Uterus (tissue), 4 donors: Measurements from ENCODE around the gene TERT. TPM values are rescaled to one million over a fixed set of nuclear protein-coding genes. Genes with fewer than 3 reads are reported as not detected.
A peak's percentile ranks its signal among the peaks of the same experiment; 100 is the strongest.

Experiments used
- DNase-seq, 2 donors: peaks; one replicate each; pipeline ENCODE4 v3.0.0-alpha.2; 2019 to 2020
- H3K27ac ChIP-seq, 2 donors: fragments of 200-600 bp; sonication (generic); 1 replicate in 1 of 2; 2 replicates in 1 of 2; pipeline ENCODE4 v1.5.1; 2016 to 2018
- H3K27me3 ChIP-seq, 2 donors: fragments of 200-600 bp; sonication (generic); one replicate each; pipeline ENCODE4 v1.5.1; 2018 to 2019; ENCODE audit warnings: control low read depth in 1 of 2
- H3K36me3 ChIP-seq, 2 donors: fragments of 200-600 bp; sonication (generic); one replicate each; pipeline ENCODE4 v1.5.1; 2019; ENCODE audit warnings: control low read depth in 1 of 2
- H3K4me1 ChIP-seq, 2 donors: fragments of 200-600 bp; sonication (generic); one replicate each; pipeline ENCODE4 v1.5.1; 2018 to 2019; ENCODE audit warnings: control low read depth in 1 of 2
- H3K4me3 ChIP-seq, 2 donors: fragments of 200-600 bp; sonication (generic); 1 replicate in 1 of 2; 2 replicates in 1 of 2; pipeline ENCODE4 v1.5.1; 2018 to 2019; ENCODE audit warnings: mild to moderate bottlenecking in 1 of 2
- H3K9me3 ChIP-seq, 2 donors: fragments of 200-600 bp; sonication (generic); one replicate each; pipeline ENCODE4 v1.5.1; 2019; ENCODE audit warnings: control low read depth in 1 of 2
- POLR2A ChIP-seq, 2 donors: fragments of 450-650 bp; IDR thresholded peaks; one replicate each; pipeline ENCODE4 v1.6.1; 2016; ENCODE audit warnings: antibody characterized with exemption in 2 of 2, mild to moderate bottlenecking in 1 of 2, moderate library complexity in 1 of 2
- intact Hi-C: fragments of 100-400 bp; cut with DNase I; formaldehyde crosslinking; loops from one replicate; pipeline ENCODE4 v1.15.1; 2023; ENCODE audit warnings: low total_unique reads
- total RNA-seq, 4 donors: library from RNA; depleted of rRNA in 3 of 4; stranded (reverse); fragments of >200 nt in 3 of 4; gene quantifications; one replicate each; pipeline versions ENCODE4 v1.1.0 to v1.2.4, GENCODE V29; 2014 to 2023
- TF ChIP-seq, protein P1 (sequence below), 4 experiments: fragments of 200-600 bp in 2 of 4; fragments of 450-650 bp in 2 of 4; sonication (generic) in 2 of 4; IDR thresholded peaks; one replicate each; pipeline ENCODE4 v1.5.1; 2016 to 2019; ENCODE audit warnings: antibody characterized with exemption in 4 of 4, mild to moderate bottlenecking in 2 of 4, moderate library complexity in 1 of 4
- donor health status: DM: yes; HTN: yes; CAD: no.

The TERT gene
- total RNA-seq, 4 donors from 2014 or later = 0.26 TPM; not detected in 3

GRCh38 chr5:1324719-1325190 is 29.9 kb upstream of the TERT start:
- intact Hi-C loops = no loop called here
- no peak for DNase-seq

GRCh38 chr5:1324301-1324700 is 29.4 kb upstream of the TERT start:
- intact Hi-C loops = no loop called here
- H3K36me3 ChIP-seq = no peaks in the 10 kb centered on the region
- DNase-seq = peak in 1 of 2 donors; percentile 4

More at GRCh38 chr5:1324719-1325190, 29.9 kb upstream of the TERT start:
- no peaks in the 10 kb centered on the region for H3K4me1 ChIP-seq
- H3K27me3 ChIP-seq = no peaks in the 10 kb centered on the region
- no peaks in the 10 kb centered on the region for H3K9me3 ChIP-seq
- H3K4me3 ChIP-seq = no peak overlapping the region
- H3K27ac ChIP-seq = no peak overlapping the region
- H3K36me3 ChIP-seq = no peaks in the 10 kb centered on the region
- no peak for TF ChIP-seq POLR2A (IDR thresholded peaks at IDR 0.05)

GRCh38 chr5:1323803-1324173 is 28.9 kb upstream of the TERT start:
- Histone ChIP-seq H3K4me3 (no peak overlapping the region), H3K4me1 (no peaks in the 10 kb centered on the region), H3K27me3 (no peaks in the 10 kb centered on the region), H3K9me3 (no peaks in the 10 kb centered on the region), H3K36me3 (no peaks in the 10 kb centered on the region), H3K27ac (no peak overlapping the region)
- no peak for TF ChIP-seq POLR2A (IDR thresholded peaks at IDR 0.05)
- TF ChIP-seq, protein P1, sequence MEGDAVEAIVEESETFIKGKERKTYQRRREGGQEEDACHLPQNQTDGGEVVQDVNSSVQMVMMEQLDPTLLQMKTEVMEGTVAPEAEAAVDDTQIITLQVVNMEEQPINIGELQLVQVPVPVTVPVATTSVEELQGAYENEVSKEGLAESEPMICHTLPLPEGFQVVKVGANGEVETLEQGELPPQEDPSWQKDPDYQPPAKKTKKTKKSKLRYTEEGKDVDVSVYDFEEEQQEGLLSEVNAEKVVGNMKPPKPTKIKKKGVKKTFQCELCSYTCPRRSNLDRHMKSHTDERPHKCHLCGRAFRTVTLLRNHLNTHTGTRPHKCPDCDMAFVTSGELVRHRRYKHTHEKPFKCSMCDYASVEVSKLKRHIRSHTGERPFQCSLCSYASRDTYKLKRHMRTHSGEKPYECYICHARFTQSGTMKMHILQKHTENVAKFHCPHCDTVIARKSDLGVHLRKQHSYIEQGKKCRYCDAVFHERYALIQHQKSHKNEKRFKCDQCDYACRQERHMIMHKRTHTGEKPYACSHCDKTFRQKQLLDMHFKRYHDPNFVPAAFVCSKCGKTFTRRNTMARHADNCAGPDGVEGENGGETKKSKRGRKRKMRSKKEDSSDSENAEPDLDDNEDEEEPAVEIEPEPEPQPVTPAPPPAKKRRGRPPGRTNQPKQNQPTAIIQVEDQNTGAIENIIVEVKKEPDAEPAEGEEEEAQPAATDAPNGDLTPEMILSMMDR (IDR thresholded peaks at IDR 0.05) = no peak
- DNase-seq = peak in 1 of 2 donors; percentile 8
- intact Hi-C loops = no loop called here

More at GRCh38 chr5:1324301-1324700, 29.4 kb upstream of the TERT start:
- no peak for TF ChIP-seq POLR2A (IDR thresholded peaks at IDR 0.05)
- Histone ChIP-seq H3K9me3 (no peaks in the 10 kb centered on the region), H3K27ac (no peak overlapping the region), H3K4me3 (no peak overlapping the region), H3K4me1 (no peaks in the 10 kb centered on the region), H3K27me3 (no peaks in the 10 kb centered on the region)

DNA sequence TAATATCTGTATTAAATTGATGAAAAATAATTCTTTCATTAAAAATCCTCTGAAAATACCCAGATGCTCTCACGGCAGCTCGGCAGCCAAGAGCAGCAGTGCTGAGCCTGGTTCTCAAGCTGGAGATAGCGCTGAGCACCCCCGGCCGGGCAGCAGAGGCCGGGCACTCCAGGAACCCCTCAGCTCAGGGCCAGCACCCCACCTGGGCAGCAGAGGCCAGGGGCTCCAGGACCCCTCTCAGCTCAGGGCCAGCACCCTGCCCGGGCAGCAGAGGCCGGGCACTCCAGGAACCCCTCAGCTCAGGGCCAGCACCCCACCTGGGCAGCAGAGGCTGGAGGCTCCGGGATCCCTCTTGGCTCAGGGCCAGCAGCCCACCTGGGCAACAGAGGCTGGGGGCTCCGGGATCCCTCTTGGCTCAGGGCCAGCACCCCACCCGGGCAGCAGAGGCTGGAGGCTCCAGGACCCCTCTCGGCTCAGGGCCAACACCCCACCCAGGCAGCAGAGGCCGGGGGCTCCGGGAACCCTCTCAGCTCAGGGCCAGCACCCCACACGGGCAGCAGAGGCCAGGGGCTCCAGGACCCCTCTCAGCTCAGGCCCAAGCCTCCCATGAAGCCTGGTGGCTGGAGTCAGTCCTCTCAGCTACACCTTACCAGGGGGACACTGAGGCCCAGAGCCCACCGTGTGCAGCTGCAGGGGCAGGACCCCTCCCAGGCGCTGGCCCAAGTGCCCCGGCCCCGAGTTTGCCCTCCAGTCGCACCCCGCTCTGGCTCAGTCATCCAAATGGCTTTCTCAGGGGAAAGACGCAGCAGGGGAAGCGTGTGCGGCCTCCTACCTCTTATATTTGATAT is 28.3 kb upstream of the TERT start:
- Histone ChIP-seq H3K9me3 (no peaks in the 10 kb centered on the region), H3K27me3 (no peaks in the 10 kb centered on the region), H3K4me1 (no peaks in the 10 kb centered on the region), H3K27ac (no peak overlapping the region), H3K36me3 (no peaks in the 10 kb centered on the region), H3K4me3 (no peak overlapping the region)
- DNase-seq = peak in 1 of 2 donors; percentile 12
- TF ChIP-seq POLR2A (IDR thresholded peaks at IDR 0.05) = no peak
- TF ChIP-seq, protein P1 (IDR thresholded peaks at IDR 0.05) = no peak
- intact Hi-C loops = no loop called here

DNA sequence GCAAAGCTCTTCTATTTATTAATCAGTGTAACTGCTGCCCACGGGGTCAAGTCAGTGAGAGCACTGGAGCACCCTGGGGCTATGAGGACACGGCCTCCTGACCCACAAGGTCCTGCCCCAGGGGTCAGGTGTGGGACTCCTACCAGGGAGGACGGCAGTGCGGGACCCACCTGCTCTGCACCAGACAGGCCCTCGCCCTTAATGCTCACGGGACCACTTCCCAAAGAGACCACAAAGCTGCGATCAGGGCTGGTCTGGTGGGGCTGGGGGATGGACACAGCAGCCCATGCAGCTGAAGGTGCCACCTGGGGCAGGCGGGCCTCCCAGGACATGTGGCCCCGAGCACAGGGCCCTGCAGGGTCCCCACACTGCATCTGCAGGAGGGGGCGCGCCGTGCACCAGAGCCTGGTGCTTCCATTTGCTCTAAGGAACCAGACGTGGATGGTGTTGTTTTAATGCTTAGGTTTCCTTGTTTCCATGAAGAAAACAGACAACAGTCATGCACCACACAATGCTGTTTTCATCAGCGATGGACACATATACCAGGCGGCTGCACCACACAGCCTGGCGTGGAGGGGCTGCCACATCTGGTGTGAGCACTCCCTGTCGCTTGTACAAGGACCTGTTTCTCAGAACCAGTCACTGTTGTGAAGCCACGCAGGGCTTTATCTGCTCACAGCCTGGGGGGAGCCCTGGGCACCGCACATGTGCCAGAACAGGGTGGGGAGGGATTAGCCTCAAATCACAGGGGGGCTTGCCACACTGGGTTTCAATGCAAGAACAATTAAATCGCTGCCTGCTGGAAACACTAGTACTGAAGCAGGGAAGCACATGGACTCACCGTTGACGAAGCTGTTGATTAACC is 27.4 kb upstream of the TERT start:
- TF ChIP-seq, protein P1 (IDR thresholded peaks at IDR 0.05) = no peak
- no peak for TF ChIP-seq POLR2A (IDR thresholded peaks at IDR 0.05)
- no peaks in the 10 kb centered on the region for H3K4me1 ChIP-seq
- no peaks in the 10 kb centered on the region for H3K9me3 ChIP-seq
- no peaks in the 10 kb centered on the region for H3K27me3 ChIP-seq
- intact Hi-C loops = no loop called here
- H3K36me3 ChIP-seq = no peaks in the 10 kb centered on the region
- H3K4me3 ChIP-seq = no peak overlapping the region
- DNase-seq = peak in 1 of 2 donors; percentile 10
- H3K27ac ChIP-seq = no peak overlapping the region
